RWPE2 (cell line): ENCODE data around the gene XRCC1.
A peak's percentile ranks its signal among the peaks of the same experiment; 100 is the strongest.

Experiments
- ATAC-seq: fragments of 200-7000 bp; cut with Tn5 transposase; 3 replicates; pipeline ENCODE4 v1.9.1; 2021; ENCODE audit warnings: low read depth
- DNase-seq: peaks from one replicate; pipeline ENCODE4 v3.0.0-alpha.2; 2020; ENCODE audit warnings: low spot score
- H3K27ac ChIP-seq: fragments of 450-650 bp; 2 replicates; pipeline ENCODE4 v1.5.1; 2017; ENCODE audit warnings: mild to moderate bottlenecking; ENCODE audit not compliant: poor library complexity, severe bottlenecking
- H3K27me3 ChIP-seq: fragments of 250-450 bp; sonication (Bioruptor Pico); 2 replicates; pipeline ENCODE4 v1.5.1; 2021; ENCODE audit warnings: mild to moderate bottlenecking, moderate library complexity; ENCODE audit not compliant: insufficient read depth, poor library complexity, severe bottlenecking
- H3K36me3 ChIP-seq: fragments of 250-450 bp; sonication (Bioruptor Pico); 2 replicates; pipeline ENCODE4 v1.5.1; 2020; ENCODE audit warnings: low read depth, mild to moderate bottlenecking, moderate library complexity
- H3K4me1 ChIP-seq: fragments of 250-450 bp; sonication (Bioruptor Pico); 2 replicates; pipeline ENCODE4 v1.5.1; 2021; ENCODE audit warnings: mild to moderate bottlenecking, moderate library complexity; ENCODE audit not compliant: insufficient read depth, poor library complexity, severe bottlenecking
- H3K4me3 ChIP-seq: fragments of 250-450 bp; sonication (Bioruptor Pico); 2 replicates; pipeline ENCODE4 v1.5.1; 2021; ENCODE audit warnings: mild to moderate bottlenecking, moderate library complexity; ENCODE audit not compliant: severe bottlenecking
- H3K9me3 ChIP-seq: fragments of 250-450 bp; sonication (Bioruptor Pico); 2 replicates; pipeline ENCODE4 v1.5.1; 2021; ENCODE audit warnings: mild to moderate bottlenecking, moderate library complexity; ENCODE audit not compliant: severe bottlenecking
- TF ChIP-seq, protein P1 (sequence below): fragments of 450-650 bp; IDR thresholded peaks from one replicate; pipeline ENCODE4 v1.5.1; 2017; ENCODE audit warnings: mild to moderate bottlenecking, moderate library complexity; ENCODE audit not compliant: poor library complexity, severe bottlenecking

The XRCC1 gene, protein sequence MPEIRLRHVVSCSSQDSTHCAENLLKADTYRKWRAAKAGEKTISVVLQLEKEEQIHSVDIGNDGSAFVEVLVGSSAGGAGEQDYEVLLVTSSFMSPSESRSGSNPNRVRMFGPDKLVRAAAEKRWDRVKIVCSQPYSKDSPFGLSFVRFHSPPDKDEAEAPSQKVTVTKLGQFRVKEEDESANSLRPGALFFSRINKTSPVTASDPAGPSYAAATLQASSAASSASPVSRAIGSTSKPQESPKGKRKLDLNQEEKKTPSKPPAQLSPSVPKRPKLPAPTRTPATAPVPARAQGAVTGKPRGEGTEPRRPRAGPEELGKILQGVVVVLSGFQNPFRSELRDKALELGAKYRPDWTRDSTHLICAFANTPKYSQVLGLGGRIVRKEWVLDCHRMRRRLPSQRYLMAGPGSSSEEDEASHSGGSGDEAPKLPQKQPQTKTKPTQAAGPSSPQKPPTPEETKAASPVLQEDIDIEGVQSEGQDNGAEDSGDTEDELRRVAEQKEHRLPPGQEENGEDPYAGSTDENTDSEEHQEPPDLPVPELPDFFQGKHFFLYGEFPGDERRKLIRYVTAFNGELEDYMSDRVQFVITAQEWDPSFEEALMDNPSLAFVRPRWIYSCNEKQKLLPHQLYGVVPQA

DNA sequence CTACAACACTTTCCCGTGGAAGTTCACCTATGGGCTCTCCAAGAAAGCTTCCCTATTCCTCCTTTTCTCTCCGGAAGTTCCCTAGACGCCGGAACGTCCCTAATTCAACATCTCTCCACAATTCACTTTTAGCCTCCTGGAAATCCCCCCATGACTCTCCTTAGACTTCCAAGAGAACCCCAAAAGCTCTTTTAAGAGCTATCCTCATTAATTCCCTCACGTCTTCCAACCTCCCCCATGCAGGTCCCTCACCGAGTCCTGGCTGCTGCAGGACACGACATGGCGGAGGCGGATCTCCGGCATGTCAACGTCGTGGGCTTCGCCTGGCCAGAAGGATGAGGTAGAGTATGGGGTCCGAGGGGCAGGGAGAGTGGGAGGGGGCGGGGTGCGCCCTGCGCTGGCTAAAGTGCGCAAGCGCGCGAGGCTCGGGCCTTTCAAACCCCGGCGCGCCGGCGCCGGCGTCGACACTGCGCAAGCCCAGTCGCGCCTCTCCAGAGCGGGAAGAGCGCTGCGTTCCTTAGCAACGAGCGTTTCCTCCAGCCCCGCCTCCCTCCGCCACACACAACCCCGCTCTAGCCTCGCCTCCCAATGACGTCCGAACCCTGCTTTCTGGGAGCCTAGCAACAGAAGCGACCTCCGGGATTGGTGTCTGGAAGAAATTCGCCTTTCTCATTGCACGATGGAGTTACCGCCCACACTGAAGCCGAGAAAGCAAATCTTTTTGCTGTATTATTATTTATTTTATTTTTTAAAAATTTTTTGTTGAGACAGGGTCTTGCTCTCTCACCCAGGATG is at the start of gene XRCC1, which contains the start of gene PINLYP:
Gene XRCC1 (minus strand): TSS at position 372 of the 795 bp plus-strand sequence. CDS start 69 bp downstream, at position 303.
Gene PINLYP (plus strand): TSS at position 646 of the 795 bp plus-strand sequence. CDS start 1,391 bp downstream, outside the sequence.
- Histone ChIP-seq H3K27me3 (no peaks in the 10 kb centered on the region), H3K4me1 (peaks cover 9% of the 10 kb centered on the region), H3K4me3 (peak within 1 kb of the TSS; percentile 65), H3K36me3 (peaks cover 16% of the 10 kb centered on the region), H3K9me3 (no peaks in the 10 kb centered on the region), H3K27ac (peak within 1 kb of the TSS; percentile 45)
- DNase-seq (peak; percentile 98), ATAC-seq (peak; percentile 97)
- TF ChIP-seq, protein P1, sequence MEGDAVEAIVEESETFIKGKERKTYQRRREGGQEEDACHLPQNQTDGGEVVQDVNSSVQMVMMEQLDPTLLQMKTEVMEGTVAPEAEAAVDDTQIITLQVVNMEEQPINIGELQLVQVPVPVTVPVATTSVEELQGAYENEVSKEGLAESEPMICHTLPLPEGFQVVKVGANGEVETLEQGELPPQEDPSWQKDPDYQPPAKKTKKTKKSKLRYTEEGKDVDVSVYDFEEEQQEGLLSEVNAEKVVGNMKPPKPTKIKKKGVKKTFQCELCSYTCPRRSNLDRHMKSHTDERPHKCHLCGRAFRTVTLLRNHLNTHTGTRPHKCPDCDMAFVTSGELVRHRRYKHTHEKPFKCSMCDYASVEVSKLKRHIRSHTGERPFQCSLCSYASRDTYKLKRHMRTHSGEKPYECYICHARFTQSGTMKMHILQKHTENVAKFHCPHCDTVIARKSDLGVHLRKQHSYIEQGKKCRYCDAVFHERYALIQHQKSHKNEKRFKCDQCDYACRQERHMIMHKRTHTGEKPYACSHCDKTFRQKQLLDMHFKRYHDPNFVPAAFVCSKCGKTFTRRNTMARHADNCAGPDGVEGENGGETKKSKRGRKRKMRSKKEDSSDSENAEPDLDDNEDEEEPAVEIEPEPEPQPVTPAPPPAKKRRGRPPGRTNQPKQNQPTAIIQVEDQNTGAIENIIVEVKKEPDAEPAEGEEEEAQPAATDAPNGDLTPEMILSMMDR: no peak

DNA sequence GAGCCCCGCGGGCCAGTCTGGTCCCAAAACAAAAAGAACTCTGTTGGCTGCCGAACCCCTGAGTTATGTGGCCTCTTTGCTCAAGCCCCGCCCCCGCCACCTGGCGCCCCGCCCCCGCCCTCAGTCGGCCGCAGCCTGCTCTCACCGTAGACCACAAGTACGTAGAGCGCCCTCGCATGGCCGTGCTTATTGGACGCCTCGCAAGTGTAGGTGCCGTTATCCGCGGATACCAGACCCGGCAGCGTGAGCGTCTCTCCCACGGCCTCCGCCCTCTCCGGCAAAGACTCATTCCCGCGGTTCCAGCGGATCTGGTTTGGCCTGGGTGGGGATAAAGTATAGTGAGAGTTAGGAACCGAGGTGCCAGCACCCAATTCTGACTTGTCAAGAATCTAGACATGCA is 49.6 kb upstream of the XRCC1 start:
- ATAC-seq: no peak

DNA sequence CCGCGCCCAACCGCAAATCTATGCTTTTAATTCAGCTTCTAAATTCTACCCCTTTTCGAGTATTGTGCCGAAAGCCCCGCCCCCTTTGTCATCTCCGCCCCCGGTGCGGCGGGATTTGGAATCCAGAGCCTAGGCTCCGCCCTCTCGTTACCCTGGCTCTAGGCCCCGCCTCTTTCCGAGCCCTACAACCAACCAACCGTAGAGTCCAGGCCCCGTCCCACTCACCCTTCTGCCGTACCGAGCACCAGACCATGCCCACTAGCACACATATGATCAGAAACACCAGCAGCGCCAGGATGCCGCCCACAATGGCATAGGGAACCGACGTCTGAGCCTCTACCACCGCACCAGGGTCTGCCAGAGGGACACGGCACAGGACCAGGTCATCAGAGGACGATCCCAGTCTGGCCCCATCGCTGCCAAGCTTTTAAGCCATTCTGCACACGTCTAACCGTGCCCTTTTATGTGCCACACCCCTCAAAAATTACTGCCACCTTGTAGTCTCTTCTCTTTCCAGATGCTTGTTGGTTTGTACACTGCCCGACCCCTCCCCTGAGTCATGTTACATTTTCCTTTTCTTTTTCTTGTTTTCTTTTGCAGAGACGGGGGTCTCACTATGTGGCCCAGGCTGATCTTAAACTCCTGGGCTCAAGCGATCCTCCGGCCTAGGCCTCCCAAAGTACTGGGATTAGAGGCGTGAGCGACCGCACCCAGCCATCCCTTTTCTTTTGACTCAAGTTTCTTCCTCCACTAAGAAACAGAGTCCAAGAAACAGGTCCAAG is 48.8 kb upstream of the XRCC1 start:
- DNase-seq (no peak), ATAC-seq (no peak)
- H3K4me1 ChIP-seq: no peaks in the 10 kb centered on the region
- no peaks in the 10 kb centered on the region for H3K9me3 ChIP-seq
- H3K27ac ChIP-seq: no peak overlapping the region
- TF ChIP-seq, protein P1: no peak
- H3K27me3 ChIP-seq: no peaks in the 10 kb centered on the region
- no peaks in the 10 kb centered on the region for H3K36me3 ChIP-seq
- no peak overlapping the region for H3K4me3 ChIP-seq

More for the DNA sequence above, 49.6 kb upstream of the XRCC1 start:
- no peaks in the 10 kb centered on the region for H3K36me3 ChIP-seq
- no peak overlapping the region for H3K4me3 ChIP-seq
- H3K27me3 ChIP-seq: no peaks in the 10 kb centered on the region
- TF ChIP-seq, protein P1: no peak
- no peaks in the 10 kb centered on the region for H3K9me3 ChIP-seq
- no peaks in the 10 kb centered on the region for H3K4me1 ChIP-seq
- H3K27ac ChIP-seq: no peak overlapping the region
- no peak for DNase-seq

DNA sequence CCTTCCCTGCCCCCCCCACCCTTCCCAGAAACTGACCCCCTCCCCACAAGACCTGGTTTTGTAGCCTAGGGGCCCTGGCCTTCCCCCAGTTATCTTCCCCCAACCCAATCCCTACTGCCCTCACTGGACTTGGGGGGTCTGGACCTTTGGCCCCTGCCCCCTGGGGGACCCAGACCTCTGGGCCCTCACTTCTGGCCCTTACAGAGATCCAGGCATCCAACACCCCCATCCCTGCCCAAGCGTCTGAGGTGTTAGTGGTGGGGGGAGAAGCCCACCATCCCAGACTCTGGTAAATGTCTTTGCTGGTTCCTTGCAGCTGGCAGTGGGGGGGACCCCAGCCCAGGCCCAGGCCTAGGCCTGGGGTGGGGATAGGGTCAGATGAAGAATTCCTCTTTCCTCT is 47.6 kb upstream of the XRCC1 start:
- Histone ChIP-seq H3K9me3 (no peaks in the 10 kb centered on the region), H3K4me3 (no peak overlapping the region), H3K27me3 (no peaks in the 10 kb centered on the region), H3K4me1 (no peaks in the 10 kb centered on the region), H3K27ac (no peak overlapping the region), H3K36me3 (no peaks in the 10 kb centered on the region)
- DNase-seq (no peak), ATAC-seq (no peak)
- TF ChIP-seq, protein P1: no peak
